ENCODE data around the gene TCERG1L.

Gene TCERG1L

GRCh38 chr10:131211146-131211545 lies 100.4 kb downstream of the TCERG1L start:
- Histone ChIP-seq H3K9me2 (replicated peaks; ENCODE audit: low read depth, low read length) (no peaks in the 10 kb centered on the region), H4K20me1 (ENCODE audit: insufficient read depth, low read length, poor library complexity, severe bottlenecking) (no peaks in the 10 kb centered on the region), H3K4me3 (ENCODE audit: low read length, poor library complexity, severe bottlenecking) (no peak overlapping the region), H3K9ac (ENCODE audit: low read depth, low read length, poor library complexity, severe bottlenecking) (no peak overlapping the region), H3K4me1 (ENCODE audit: insufficient read depth, low read length, poor library complexity, severe bottlenecking) (no peaks in the 10 kb centered on the region), H3K36me3 (ENCODE audit: insufficient read depth, low read length) (no peaks in the 10 kb centered on the region), H3K79me2 (ENCODE audit: insufficient read depth, low read length) (no peaks in the 10 kb centered on the region), H3K9me3 (ENCODE audit: insufficient read depth, low read depth, low read length) (peaks cover 9% of the 10 kb centered on the region; the same call in 1 of the 2 replicates), H3F3A (ENCODE audit: low read depth) (no peaks in the 10 kb centered on the region), H3K27me3 (ENCODE audit: insufficient read depth, low read length, poor library complexity, severe bottlenecking) (no peaks in the 10 kb centered on the region), H2AFZ (ENCODE audit: low read length) (no peak overlapping the region), H3K4me2 (ENCODE audit: low read depth, low read length, poor library complexity, severe bottlenecking) (no peak overlapping the region)
- no peak for TF ChIP-seq EZH2phosphoT487 (IDR thresholded peaks at IDR 0.05; ENCODE audit: borderline replicate concordance)
- TF ChIP-seq CTCF (conservative IDR thresholded peaks at IDR 0.05; ENCODE audit: low read length) = no peak

GRCh38 chr10:131210181-131210580 lies 101.3 kb downstream of the TCERG1L start:
- no peaks in the 10 kb centered on the region for H3K4me1 ChIP-seq (ENCODE audit: insufficient read depth, low read length, poor library complexity, severe bottlenecking)
- H4K20me1 ChIP-seq (ENCODE audit: insufficient read depth, low read length, poor library complexity, severe bottlenecking) = no peaks in the 10 kb centered on the region
- no peaks in the 10 kb centered on the region for H3K79me2 ChIP-seq (ENCODE audit: insufficient read depth, low read length)
- H3K4me3 ChIP-seq (ENCODE audit: low read length, poor library complexity, severe bottlenecking) = no peak overlapping the region
- H3K36me3 ChIP-seq (ENCODE audit: insufficient read depth, low read length) = no peaks in the 10 kb centered on the region
- no peak overlapping the region for H2AFZ ChIP-seq (ENCODE audit: low read length)
- no peak overlapping the region for H3K9ac ChIP-seq (ENCODE audit: low read depth, low read length, poor library complexity, severe bottlenecking)
- no peaks in the 10 kb centered on the region for H3F3A ChIP-seq (ENCODE audit: low read depth)
- H3K9me3 ChIP-seq (ENCODE audit: insufficient read depth, low read depth, low read length) = peaks cover 11% of the 10 kb centered on the region; the same call in 1 of the 2 replicates
- H3K27me3 ChIP-seq (ENCODE audit: insufficient read depth, low read length, poor library complexity, severe bottlenecking) = no peaks in the 10 kb centered on the region
- no peak overlapping the region for H3K4me2 ChIP-seq (ENCODE audit: low read depth, low read length, poor library complexity, severe bottlenecking)
- TF ChIP-seq CTCF (conservative IDR thresholded peaks at IDR 0.05; ENCODE audit: low read length) (no peak), EZH2phosphoT487 (IDR thresholded peaks at IDR 0.05; ENCODE audit: borderline replicate concordance) (no peak)
- H3K9me2 ChIP-seq (replicated peaks; ENCODE audit: low read depth, low read length) = no peaks in the 10 kb centered on the region

- Histone ChIP-seq H2AFZ (ENCODE audit: low read length) (no peak overlapping the region), H3K79me2 (ENCODE audit: insufficient read depth, low read length) (no peaks in the 10 kb centered on the region), H3K9me3 (ENCODE audit: insufficient read depth, low read depth, low read length) (peaks cover 8% of the 10 kb centered on the region; the same call in 1 of the 2 replicates), H3K36me3 (ENCODE audit: insufficient read depth, low read length) (no peaks in the 10 kb centered on the region), H3K9ac (ENCODE audit: low read depth, low read length, poor library complexity, severe bottlenecking) (no peak overlapping the region), H3K4me3 (ENCODE audit: low read length, poor library complexity, severe bottlenecking) (no peak overlapping the region), H3F3A (ENCODE audit: low read depth) (no peaks in the 10 kb centered on the region), H3K4me1 (ENCODE audit: insufficient read depth, low read length, poor library complexity, severe bottlenecking) (no peaks in the 10 kb centered on the region), H3K9me2 (replicated peaks; ENCODE audit: low read depth, low read length) (no peaks in the 10 kb centered on the region), H3K4me2 (ENCODE audit: low read depth, low read length, poor library complexity, severe bottlenecking) (no peak overlapping the region), H3K27me3 (ENCODE audit: insufficient read depth, low read length, poor library complexity, severe bottlenecking) (no peaks in the 10 kb centered on the region), H4K20me1 (ENCODE audit: insufficient read depth, low read length, poor library complexity, severe bottlenecking) (no peaks in the 10 kb centered on the region)
- TF ChIP-seq EZH2phosphoT487 (IDR thresholded peaks at IDR 0.05; ENCODE audit: borderline replicate concordance) (no peak), CTCF (conservative IDR thresholded peaks at IDR 0.05; ENCODE audit: low read length) (no peak)
These were observed 103.7 kb downstream of the TCERG1L start for GRCh38 chr10:131207584-131208532.
